ENCODE data around the gene CFL1.

DNA sequence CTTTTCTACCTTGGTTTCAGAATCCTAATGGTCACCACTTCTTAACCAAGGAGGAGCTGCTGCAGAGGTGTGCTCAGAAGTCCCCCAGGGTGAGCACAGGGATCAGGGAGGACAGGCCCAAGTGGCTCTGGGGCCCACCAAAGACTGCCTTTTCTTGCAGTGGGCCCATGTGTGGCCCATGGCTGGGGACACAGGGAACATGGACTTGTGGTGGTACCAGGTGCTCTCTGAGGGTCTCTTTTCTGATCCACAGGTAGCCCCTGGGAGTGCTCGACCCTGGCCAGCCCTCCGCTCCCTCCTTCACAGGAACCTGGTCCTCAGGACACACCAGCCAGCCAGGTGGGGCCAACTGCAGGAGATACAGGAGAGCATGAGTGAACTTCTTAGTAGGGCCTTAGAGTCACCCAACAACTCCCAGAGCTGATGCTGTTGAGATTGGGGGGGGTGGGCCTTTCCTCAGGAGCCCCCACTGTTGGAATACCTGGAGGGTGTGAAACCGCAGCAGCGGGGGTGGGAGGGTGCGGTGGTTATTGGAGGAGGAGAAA lies 4.3 kb upstream of the CFL1 start:
- TF ChIP-seq POLR2A (IDR thresholded peaks at IDR 0.05; ENCODE audit: low read length): no peak
- no peak for TF ChIP-seq GATA1 (IDR thresholded peaks at IDR 0.05; ENCODE audit: low read depth, low read length)
